T47D (cell line): ENCODE results near the gene TMEM273.

Source experiments
- DNase-seq, 2 experiments: peaks; one replicate each; pipeline versions ENCODE4 v3.0.0 to v3.0.0-alpha.2; 2011 to 2012; ENCODE audit warnings: low read depth in 1 of 2, low spot score in 1 of 2
- JUND ChIP-seq: IDR thresholded peaks from 2 replicates; pipeline ENCODE4 v1.6.1; 2012; ENCODE audit warnings: low read depth
- in situ Hi-C: cut with HindIII; loops from 2 replicates; pipeline ENCODE4 v1.10.0; 2016; ENCODE audit warnings: low sequenced_read_pairs, low pct_unique_long_range_greater_than_20kb

The TMEM273 gene

DNA sequence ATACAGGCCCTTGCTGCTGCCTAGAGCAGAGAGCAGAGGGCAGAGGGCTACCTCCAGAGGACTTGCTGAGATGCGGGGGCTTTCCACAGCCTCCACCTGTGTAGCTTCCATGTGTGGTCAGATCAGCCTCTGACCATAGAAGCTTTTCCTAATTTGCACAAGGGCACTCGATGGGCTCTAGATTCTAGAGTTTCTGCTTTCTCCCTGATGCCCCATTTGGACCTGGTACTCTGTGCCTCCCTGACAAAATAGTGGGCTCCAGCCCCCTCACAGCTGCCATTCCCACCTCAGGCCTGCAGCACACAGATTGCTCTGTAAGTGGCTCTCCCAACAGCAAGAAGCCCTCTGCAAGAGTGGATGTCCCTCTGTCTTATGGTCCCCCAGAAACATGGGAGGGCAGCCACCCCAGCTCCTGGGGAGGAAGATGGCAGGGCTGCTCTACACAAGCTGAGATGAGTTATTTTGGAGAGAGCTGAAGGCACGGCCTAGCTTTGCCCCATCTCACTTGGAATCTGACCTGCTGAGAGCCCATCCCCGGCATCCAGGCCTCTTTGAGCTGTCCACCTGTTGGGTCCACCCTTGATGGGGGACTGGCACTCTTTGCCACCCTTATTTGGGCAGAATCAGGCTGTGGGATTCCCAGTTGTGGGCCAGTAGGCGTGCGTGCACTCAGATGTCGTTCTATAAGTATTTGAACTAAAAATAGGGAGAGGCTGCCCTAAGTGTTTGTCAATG, 16.7 kb downstream of the TMEM273 start:
- no peak for TF ChIP-seq JUND
- DNase-seq = no peak
- in situ Hi-C loops = no loop called here

DNA sequence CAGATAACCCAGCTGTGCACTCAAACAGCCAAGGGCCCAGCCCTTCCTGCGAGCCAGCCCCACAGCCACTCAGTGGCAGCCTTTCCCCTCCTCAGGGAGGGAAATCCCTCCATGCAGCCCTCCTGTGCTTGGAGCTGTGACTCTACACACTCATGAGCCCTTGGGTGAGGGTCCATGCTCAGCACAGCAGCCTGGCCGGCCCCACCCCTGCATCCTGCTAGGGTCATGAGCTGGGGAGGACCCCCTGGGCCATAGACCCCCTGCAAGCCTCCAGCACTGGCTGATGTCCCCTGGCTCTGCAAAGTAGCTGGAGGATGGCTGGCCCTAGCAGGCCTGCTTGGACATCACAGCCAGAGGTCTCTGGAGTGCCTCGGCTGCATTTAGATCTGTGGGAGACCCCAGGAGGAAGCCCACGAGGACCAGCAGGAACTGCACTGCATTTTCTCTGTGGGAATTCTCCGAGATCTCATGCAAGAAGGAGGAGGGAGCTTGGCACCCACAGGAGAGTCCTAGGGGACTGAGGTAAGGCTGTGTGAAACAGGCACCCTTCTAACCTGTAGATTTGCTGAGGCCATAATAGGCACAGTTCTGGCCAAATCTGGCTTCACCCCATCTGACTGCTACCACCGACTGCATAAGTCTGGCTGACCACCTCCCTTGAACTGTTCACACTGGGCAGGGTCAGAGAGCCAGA, 17.4 kb downstream of the TMEM273 start:
- no peak for DNase-seq
- in situ Hi-C loops = no loop called here
- no peak for TF ChIP-seq JUND

DNA sequence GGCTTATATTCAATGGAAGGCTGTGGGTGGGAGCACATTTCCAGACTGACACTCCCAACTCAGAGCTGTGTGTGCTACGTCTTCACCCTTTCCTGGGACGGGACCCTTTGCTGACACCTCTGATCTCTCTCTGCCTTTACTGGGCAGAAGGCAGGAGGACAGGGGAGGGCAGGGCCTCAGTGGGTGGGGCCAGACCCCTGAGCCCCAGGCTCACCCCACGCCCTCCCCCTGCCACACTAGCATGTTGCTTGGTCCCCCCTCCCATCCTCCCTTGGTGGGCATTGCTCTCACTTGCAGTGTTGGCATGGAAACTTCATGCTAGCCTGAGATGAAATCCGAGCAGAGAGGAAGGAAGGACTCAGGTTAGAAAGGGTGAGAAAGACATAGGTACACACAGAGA, 18.4 kb downstream of the TMEM273 start:
- in situ Hi-C loops = no loop called here
- no peak for DNase-seq
- no peak for TF ChIP-seq JUND

DNA sequence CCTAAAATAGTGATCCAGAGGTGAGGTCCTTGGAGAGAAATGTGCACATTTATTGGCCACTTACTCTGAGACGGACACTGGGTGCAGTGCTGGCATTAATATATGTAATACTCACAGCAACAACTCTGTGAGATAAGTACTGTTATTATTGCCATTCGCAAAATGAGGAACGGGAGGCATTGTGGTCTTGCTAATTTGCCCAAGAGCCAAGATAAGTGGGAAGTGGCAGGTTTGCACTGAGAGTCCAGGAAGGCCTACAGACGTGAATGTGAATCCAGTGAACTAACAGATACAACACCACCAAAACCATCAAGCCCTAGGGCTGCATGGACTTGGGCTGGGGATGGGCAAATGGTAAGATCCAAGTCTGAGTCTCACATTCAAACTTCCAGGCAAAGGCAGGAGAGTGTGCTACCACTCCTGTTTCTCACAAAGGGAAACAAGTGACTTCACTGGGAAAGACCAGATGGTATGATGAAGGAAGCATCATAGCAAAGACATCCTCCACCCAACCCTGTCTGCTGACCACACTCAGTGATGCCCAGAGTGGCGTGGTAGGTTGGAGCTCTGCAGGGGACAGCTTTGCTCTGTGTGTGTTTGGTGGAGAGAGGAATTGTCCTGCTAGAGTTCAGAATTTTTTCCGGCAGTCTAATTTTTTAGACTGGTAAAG, 19.2 kb downstream of the TMEM273 start:
- TF ChIP-seq JUND = no peak
- no peak for DNase-seq
- in situ Hi-C loops = no loop called here

DNA sequence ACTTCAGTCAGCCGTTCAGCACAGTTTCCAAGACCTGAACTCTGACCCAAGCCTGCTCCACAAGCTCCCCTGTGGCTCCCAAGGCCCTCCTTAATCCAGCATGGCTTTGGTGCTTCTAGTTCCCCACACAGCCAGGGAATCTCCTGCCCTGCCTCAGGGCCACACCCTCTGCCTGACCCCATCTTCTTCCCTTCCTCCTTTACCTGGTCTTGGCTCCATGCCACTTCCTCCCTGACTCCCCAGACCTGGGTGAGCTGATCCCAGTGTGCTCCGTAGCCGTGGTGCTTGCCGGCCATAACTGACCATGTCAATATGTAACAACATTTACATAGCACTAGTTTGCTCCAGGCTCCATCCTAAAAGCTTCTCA, 20.0 kb downstream of the TMEM273 start:
- in situ Hi-C loops = no loop called here
- DNase-seq = no peak

DNA sequence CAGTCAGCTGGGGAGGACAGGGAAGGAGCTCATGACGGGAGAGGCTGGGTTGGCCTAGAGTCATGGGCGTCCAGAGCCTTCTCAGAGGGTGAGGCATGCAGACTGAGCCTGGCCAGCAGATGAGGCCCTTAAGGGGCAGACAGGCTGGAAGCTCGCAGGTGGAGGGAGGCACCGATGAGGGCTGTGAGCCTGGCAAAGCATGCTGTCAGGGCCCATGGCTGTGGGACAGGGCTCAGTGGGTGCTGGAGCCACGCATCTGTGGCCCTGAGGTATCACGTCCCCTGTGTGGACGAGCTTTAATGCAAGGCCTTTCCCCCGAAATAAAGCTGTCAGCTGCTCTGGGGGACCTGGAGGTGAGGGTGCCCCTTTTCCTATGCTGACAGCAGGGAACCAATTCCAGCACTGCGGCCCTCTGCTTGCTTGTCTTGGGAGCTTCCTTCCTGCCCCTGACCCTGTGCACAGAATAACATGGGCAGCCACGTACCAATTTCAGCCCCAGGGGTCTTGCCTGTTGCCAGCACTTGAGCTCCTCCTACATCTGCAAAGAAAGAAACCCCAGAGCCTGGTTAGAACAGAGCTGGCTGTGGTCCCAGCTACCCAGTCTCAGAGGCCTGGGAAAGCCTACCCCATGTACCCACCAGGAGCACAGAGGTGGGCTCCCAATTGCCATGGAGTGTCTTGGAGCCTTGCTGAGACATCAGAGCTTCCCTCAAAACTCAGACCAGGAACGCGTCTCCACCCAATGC, 20.6 kb downstream of the TMEM273 start:
- DNase-seq = no peak
- in situ Hi-C loops = no loop called here
- TF ChIP-seq JUND = no peak

More for the DNA sequence above, 20.0 kb downstream of the TMEM273 start:
- no peak for TF ChIP-seq JUND

DNA sequence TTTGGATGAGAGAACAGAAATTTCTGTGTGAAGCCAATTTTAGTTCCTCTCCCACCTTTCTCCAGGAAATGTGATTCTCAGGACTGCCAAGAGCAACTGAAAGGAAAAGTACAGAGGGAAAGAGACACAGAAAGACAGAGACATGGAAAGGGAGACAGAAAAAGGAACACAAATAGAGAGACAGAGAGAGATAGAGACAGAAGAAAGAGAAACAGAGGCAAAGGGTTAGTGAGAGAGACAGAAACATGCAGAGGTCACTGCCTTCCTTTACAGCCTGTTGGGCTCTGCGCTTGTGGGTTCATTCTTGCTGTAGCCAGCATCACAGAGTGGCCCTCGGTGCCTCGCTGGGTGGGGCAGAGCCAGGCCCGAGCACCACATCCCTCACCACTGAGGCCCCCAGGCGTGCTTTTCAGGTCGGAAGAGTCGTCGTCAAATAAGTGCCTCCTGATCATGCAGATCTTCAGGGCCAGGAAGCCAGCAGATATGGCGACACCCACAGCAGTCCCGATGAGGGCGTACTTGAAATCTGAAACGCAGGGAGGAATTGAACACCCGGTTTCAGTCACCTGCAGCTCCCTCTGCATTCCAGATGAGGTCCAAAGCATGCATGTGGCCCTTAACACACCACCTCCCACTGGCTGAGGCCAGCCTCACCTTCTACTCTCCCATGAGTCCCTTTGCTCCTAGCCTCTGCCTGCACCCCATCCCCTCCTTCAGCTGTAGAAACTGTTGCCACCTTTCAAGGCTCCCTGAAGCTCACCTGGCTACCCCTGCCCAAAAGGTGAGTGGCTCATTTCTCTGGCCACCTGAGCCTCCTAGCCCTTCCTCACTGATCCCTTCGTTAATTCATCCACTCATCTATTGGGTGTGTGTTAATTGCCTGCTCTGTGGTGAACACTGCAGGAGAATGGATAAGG, 21.4 kb downstream of the TMEM273 start:
- in situ Hi-C loops = no loop called here
- no peak for DNase-seq
- TF ChIP-seq JUND = no peak

DNA sequence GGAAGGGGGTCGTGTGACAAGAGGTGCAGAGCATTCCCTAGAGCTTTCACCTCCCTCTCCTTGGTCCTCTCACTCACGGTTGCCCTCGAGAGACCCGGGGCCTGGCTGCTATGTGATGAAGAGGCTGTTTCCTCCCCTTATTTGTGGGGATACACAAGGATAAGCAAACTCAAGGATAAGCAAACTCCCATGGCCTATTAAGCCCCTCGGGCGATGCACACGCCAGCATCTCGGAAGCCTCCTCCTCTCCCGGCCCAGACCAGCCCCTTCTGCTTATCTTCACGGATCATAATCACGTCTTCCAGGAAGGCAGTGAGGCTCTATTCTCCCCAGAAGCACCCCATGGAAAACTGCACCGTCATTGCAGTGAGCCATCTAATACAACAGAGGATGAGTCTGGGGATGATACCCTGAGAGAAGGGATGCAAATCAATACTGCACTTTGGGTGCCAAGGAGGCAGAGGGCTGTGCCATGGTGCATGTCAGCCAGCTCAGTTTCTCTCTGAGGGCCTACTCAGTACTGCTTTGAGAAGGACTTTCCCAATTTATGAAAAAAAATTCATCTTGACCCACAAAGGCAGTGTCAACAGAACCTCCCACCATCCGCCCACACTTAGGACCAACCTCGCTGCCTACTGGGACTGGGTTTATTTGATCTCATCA, 22.2 kb downstream of the TMEM273 start:
- in situ Hi-C loops = no loop called here
- no peak for TF ChIP-seq JUND
- no peak for DNase-seq

DNA sequence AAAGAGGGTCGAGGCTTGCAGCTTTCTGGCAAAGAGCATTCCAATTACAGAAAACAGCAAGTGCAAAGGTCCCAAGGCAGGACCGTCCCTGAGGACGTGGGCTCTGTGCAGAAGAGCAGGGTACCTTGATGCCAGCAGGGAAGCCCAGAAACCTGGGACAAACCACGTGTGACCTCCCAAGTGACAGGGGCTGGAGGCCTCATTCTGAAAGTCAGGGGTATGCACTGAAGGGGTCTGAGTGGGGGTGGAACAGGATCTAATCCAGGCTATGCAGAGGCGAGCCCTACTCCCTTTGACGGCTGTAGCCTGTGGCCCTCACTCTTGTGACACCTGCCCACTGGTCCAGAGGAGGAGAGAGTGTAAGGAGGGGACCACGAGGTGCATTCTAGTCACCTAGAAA, 22.9 kb downstream of the TMEM273 start:
- no peak for DNase-seq
- no peak for TF ChIP-seq JUND
- in situ Hi-C loops = no loop called here

DNA sequence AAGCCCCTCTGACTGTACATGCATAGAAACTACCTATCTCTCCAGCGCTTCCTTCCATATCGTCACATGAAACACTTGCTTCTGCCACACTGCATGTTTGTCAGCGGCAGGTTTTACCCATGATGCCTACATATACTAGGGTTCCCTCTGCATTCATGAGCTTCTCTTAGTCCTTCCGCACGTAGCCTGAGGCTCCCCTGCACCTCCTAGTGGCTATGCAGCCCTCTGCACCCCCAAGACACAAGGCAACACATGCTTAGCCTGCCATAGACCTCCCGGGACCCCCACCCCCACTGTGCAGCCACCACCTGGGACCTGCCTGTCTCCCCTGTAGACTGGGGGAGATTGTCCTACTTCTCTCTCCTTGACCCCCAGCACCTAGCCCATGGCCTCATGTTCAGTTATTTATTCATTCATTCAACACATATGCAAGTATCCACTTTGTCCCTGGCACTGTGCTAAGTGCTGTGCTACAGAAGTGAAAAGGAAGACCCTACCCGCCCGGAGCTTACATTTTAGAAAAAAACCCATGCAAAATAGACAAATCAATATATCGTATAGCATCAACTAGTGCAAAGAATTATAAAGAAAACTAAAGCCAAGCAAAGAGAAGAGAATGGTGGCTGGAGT, 23.5 kb downstream of the TMEM273 start:
- DNase-seq = peak in 1 of 2 experiments; percentile 43
- in situ Hi-C loops = no loop called here
- no peak for TF ChIP-seq JUND

DNA sequence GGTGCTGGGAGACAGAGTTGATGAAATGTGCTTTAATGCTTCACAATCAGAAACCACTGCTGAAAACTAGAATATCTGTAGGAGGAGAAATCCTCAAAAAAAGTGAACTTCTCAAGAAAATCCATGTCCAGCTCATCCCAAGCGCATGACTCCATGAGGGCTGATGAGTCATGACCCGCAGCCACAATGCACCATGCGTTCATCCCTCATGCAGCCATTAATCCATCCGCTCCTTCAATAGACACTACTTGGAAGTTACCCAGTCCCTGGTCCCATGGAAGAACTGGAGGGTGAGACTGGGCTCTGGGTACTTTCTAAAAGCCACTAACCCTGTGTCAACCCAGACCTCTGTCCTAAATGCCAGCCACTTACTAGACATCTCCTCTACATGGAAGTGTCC, 24.4 kb downstream of the TMEM273 start:
- in situ Hi-C loops = no loop called here
- DNase-seq = no peak

More for the DNA sequence above, 24.4 kb downstream of the TMEM273 start:
- TF ChIP-seq JUND = no peak
